HCT116 (cell line): ENCODE data around the gene RPL10L. TPM values are rescaled to one million over a fixed set of nuclear protein-coding genes. Genes with fewer than 3 reads are reported as not detected.

Experiments used
- ATAC-seq: fragments of 200-7000 bp; cut with Tn5 transposase; 2 replicates; pipeline ENCODE4 v1.9.1; 2020; ENCODE audit warnings: mild to moderate bottlenecking, moderate library complexity
- BruUV-seq: library from RNA; stranded (reverse); fragments of 400-500 nt; replicated peaks from 2 replicates; lab custom pipeline; 2021; lab: Mats Ljungman, UMichigan
- CTCF ChIA-PET: fragments of 300-600 bp; sonication (Branson Sonifier 250); formaldehyde crosslinking; loops from one replicate; lab custom pipeline; 2021; ENCODE audit warnings: antibody characterized with exemption; lab: Charles Lee
- POLR2A ChIA-PET: fragments of 300-600, 350-600 bp; sonication (Branson Sonifier 250); formaldehyde crosslinking; loops from one replicate; lab custom pipeline; 2021; ENCODE audit warnings: antibody characterized with exemption; lab: Charles Lee
- RAD21 ChIA-PET, 2 experiments: fragments of 300-600 bp; sonication (Branson Sonifier 250); formaldehyde crosslinking; loops; one replicate each; lab custom pipeline; 2023; ENCODE audit warnings: low total read pairs in 2 of 2; ENCODE audit not compliant: uncharacterized antibody in 2 of 2, unreplicated experiment in 2 of 2, low non-redundant PET in 1 of 2; lab: Charles Lee
- DNase-seq: peaks from one replicate; pipeline ENCODE4 v3.0.0-alpha.2; 2010; ENCODE audit warnings: low read depth, low spot score
- H2AFZ ChIP-seq: fragments of 200-600 bp; shearing (Covaris generic), sonication (generic); 2 replicates; pipeline ENCODE4 v1.6.1; 2017; ENCODE audit warnings: low read depth, mixed run types, mixed read lengths, antibody characterized with exemption, low read length; ENCODE audit not compliant: poor library complexity, severe bottlenecking
- H3K27ac ChIP-seq: 2 replicates; pipeline ENCODE4 v1.5.1; 2012; ENCODE audit warnings: low read depth, low read length
- H3K27me3 ChIP-seq: fragments of 200-600 bp; sonication (generic); 2 replicates; pipeline ENCODE4 v1.6.1; 2016; ENCODE audit warnings: mixed run types, low read length, mixed read lengths; ENCODE audit not compliant: insufficient read depth
- H3K36me3 ChIP-seq, 2 experiments: fragments of 200-500 bp in 1 of 2; fragments of 200-600 bp in 1 of 2; sonication (Bioruptor generic) in 1 of 2; sonication (generic) in 1 of 2; 2 replicates each; pipeline versions ENCODE4 v1.5.1 to v1.6.1; 2014 to 2016; ENCODE audit warnings: low read length in 2 of 2, inconsistent platforms in 1 of 2, mixed read lengths in 1 of 2, mixed run types in 1 of 2; ENCODE audit not compliant: insufficient read depth in 2 of 2, control insufficient read depth in 1 of 2
- H3K4me1 ChIP-seq, 2 experiments: fragments of 200-600 bp in 1 of 2; sonication (generic) in 1 of 2; 2 replicates each; pipeline versions ENCODE4 v1.5.1 to v1.6.1; 2012 to 2017; ENCODE audit warnings: low read length in 2 of 2, inconsistent platforms in 1 of 2, mild to moderate bottlenecking in 1 of 2, mixed read lengths in 1 of 2, mixed run types in 1 of 2, moderate library complexity in 1 of 2; ENCODE audit not compliant: insufficient read depth in 2 of 2, control insufficient read depth in 1 of 2
- H3K4me2 ChIP-seq: fragments of 200-600 bp; sonication (generic); 2 replicates; pipeline ENCODE4 v1.6.1; 2017; ENCODE audit warnings: mixed run types, low read length, mixed read lengths
- H3K4me3 ChIP-seq, 2 experiments: fragments of 200-600 bp in 1 of 2; sonication (generic) in 1 of 2; replicated peaks in 1 of 2; 2 replicates each; pipeline ENCODE4 v1.5.1; 2011 to 2016; ENCODE audit warnings: low read length in 2 of 2, control low read depth in 1 of 2, low read depth in 1 of 2, mild to moderate bottlenecking in 1 of 2, mixed read lengths in 1 of 2, mixed run types in 1 of 2
- H3K79me2 ChIP-seq: fragments of 200-600 bp; sonication (generic); 2 replicates; pipeline ENCODE4 v1.6.1; 2017; ENCODE audit warnings: mild to moderate bottlenecking, mixed run types, low read length, moderate library complexity, mixed read lengths; ENCODE audit not compliant: insufficient read depth
- H3K9ac ChIP-seq: fragments of 200-600 bp; sonication (generic); 2 replicates; pipeline ENCODE4 v1.6.1; 2016; ENCODE audit warnings: low read length, mixed read lengths
- H3K9me2 ChIP-seq: fragments of 200-600 bp; sonication (generic), shearing (Covaris generic); 2 replicates; pipeline ENCODE4 v1.6.1; 2017; ENCODE audit warnings: mixed run types, mild to moderate bottlenecking, moderate library complexity; ENCODE audit not compliant: insufficient read depth
- H3K9me3 ChIP-seq, 2 experiments: fragments of 200-500 bp in 1 of 2; fragments of 200-600 bp in 1 of 2; sonication (Bioruptor generic) in 1 of 2; sonication (generic) in 1 of 2; 2 replicates each; pipeline ENCODE4 v1.6.1; 2014 to 2017; ENCODE audit warnings: low read length in 2 of 2, mixed read lengths in 2 of 2, inconsistent platforms in 1 of 2, low read depth in 1 of 2, mild to moderate bottlenecking in 1 of 2, mixed run types in 1 of 2, moderate library complexity in 1 of 2; ENCODE audit not compliant: control insufficient read depth in 1 of 2, insufficient read depth in 1 of 2
- H4K20me1 ChIP-seq: fragments of 200-600 bp; sonication (generic), shearing (Covaris generic); 2 replicates; pipeline ENCODE4 v1.6.1; 2017; ENCODE audit warnings: mixed run types, mild to moderate bottlenecking, moderate library complexity; ENCODE audit not compliant: insufficient read depth
- CBX3 ChIP-seq: IDR thresholded peaks from 2 replicates; pipeline ENCODE4 v1.6.1; 2012; ENCODE audit warnings: low read depth
- CEBPB ChIP-seq: IDR thresholded peaks from 2 replicates; pipeline ENCODE4 v1.6.1; 2012; ENCODE audit warnings: low read depth
- CTCF ChIP-seq, 3 experiments: fragments of 200-600 bp in 1 of 3; sonication (generic) in 1 of 3; IDR thresholded peaks in 2 of 3; conservative IDR thresholded peaks in 1 of 3; 2 replicates each; pipeline ENCODE4 v1.5.1; 2012 to 2017; ENCODE audit warnings: low read depth in 2 of 3, low read length in 2 of 3, antibody characterized with exemption in 1 of 3, borderline replicate concordance in 1 of 3, control low read depth in 1 of 3, mild to moderate bottlenecking in 1 of 3, mixed read lengths in 1 of 3, mixed run types in 1 of 3, moderate library complexity in 1 of 3; ENCODE audit not compliant: insufficient read depth in 1 of 3
- EGR1 ChIP-seq: IDR thresholded peaks from 2 replicates; pipeline ENCODE4 v1.6.1; 2012; ENCODE audit warnings: low read depth
- EZH2 ChIP-seq: fragments of 200-600 bp; sonication (generic); IDR thresholded peaks from 2 replicates; pipeline ENCODE4 v1.6.1; 2017; ENCODE audit warnings: antibody characterized with exemption, mixed run types
- EZH2phosphoT487 ChIP-seq: fragments of 200-600 bp; IDR thresholded peaks from 2 replicates; pipeline ENCODE4 v1.6.1; 2018; ENCODE audit warnings: antibody characterized with exemption, borderline replicate concordance
- FOSL1 ChIP-seq: IDR thresholded peaks from 2 replicates; pipeline ENCODE4 v1.6.1; 2012; ENCODE audit warnings: low read depth
- JUND ChIP-seq: IDR thresholded peaks from 2 replicates; pipeline ENCODE4 v1.6.1; 2012
- POLR2A ChIP-seq: IDR thresholded peaks from 2 replicates; pipeline ENCODE4 v1.7.0; 2011; ENCODE audit warnings: borderline replicate concordance; ENCODE audit not compliant: insufficient read depth, insufficient read length; ENCODE audit errors: extremely low read depth
- POLR2AphosphoS5 ChIP-seq: IDR thresholded peaks from 2 replicates; pipeline ENCODE4 v1.6.1; 2011; ENCODE audit warnings: mild to moderate bottlenecking, low read depth, low read length, moderate library complexity
- RAD21 ChIP-seq: IDR thresholded peaks from 2 replicates; pipeline ENCODE4 v1.6.1; 2012; ENCODE audit warnings: low read depth, mild to moderate bottlenecking
- REST ChIP-seq: IDR thresholded peaks from 2 replicates; pipeline ENCODE4 v1.6.1; 2012; ENCODE audit warnings: low read depth
- SIN3A ChIP-seq: IDR thresholded peaks from 2 replicates; pipeline ENCODE4 v1.6.1; 2012; ENCODE audit warnings: low read depth
- SRF ChIP-seq: IDR thresholded peaks from 2 replicates; pipeline ENCODE4 v1.6.1; 2012; ENCODE audit warnings: low read depth
- TCF7L2 ChIP-seq: IDR thresholded peaks from 2 replicates; pipeline ENCODE4 v1.7.0; 2011; ENCODE audit warnings: borderline replicate concordance, inconsistent platforms; ENCODE audit not compliant: insufficient read depth, insufficient read length; ENCODE audit errors: extremely low read depth
- ZFX ChIP-seq: fragments of 450-650 bp; IDR thresholded peaks from 2 replicates; pipeline ENCODE4 v1.6.1; 2017
- intact Hi-C: fragments of 100-400 bp; cut with micrococcal nuclease; formaldehyde crosslinking; loops from 2 replicates; pipeline ENCODE4 v1.10.0; 2022
- total RNA-seq: library from RNA; stranded (reverse); gene quantifications from one replicate; pipeline ENCODE4 v1.2.1, GENCODE V29; 2021; ENCODE audit not compliant: unreplicated experiment
- TF ChIP-seq, protein P1 (sequence below): IDR thresholded peaks from 2 replicates; pipeline ENCODE4 v1.6.1; 2011; ENCODE audit warnings: mild to moderate bottlenecking, low read length, moderate library complexity; ENCODE audit not compliant: insufficient replicate concordance; ENCODE audit errors: extremely low read depth

RPL10L gene
- total RNA-seq, 1 experiment from 2014 or later = not detected

DNA sequence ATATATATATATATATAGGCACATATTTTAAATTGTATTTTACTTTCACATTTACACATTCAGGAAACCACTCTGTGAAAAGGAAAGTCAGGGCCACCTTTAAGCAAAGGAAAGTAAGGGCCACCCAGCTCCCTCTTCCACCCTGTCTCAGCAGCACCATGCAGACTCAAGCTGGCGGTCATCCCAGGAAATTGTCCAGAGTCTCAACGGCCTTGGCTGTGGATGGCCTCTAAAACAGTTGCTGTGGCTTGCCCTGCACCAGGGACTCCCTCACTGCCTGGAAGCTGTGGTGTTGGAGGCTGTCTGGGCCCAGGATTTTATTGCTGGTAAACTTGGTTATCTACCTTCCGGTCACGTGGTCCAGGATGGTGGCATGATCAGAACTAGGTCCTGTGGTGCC is 11.8 kb upstream of the RPL10L start:
- H3K36me3 ChIP-seq = no peaks in the 10 kb centered on the region
- no peak overlapping the region for H2AFZ ChIP-seq
- no peaks in the 10 kb centered on the region for H3K27me3 ChIP-seq
- RAD21 ChIA-PET = no interaction called here
- no peaks in the 10 kb centered on the region for H3K79me2 ChIP-seq
- H3K27ac ChIP-seq = no peak overlapping the region
- POLR2A ChIA-PET = no interaction called here
- DNase-seq (no peak), ATAC-seq (no peak)
- H3K9me2 ChIP-seq = no peaks in the 10 kb centered on the region
- no peak overlapping the region for H3K4me2 ChIP-seq
- TF ChIP-seq EZH2 = no peak
- TF ChIP-seq EGR1 = no peak
- TF ChIP-seq RAD21 = no peak
- TF ChIP-seq EZH2phosphoT487 = no peak
- TF ChIP-seq, protein P1, sequence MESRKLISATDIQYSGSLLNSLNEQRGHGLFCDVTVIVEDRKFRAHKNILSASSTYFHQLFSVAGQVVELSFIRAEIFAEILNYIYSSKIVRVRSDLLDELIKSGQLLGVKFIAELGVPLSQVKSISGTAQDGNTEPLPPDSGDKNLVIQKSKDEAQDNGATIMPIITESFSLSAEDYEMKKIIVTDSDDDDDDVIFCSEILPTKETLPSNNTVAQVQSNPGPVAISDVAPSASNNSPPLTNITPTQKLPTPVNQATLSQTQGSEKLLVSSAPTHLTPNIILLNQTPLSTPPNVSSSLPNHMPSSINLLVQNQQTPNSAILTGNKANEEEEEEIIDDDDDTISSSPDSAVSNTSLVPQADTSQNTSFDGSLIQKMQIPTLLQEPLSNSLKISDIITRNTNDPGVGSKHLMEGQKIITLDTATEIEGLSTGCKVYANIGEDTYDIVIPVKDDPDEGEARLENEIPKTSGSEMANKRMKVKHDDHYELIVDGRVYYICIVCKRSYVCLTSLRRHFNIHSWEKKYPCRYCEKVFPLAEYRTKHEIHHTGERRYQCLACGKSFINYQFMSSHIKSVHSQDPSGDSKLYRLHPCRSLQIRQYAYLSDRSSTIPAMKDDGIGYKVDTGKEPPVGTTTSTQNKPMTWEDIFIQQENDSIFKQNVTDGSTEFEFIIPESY = no peak
- TF ChIP-seq POLR2A = no peak
- TF ChIP-seq REST = no peak
- TF ChIP-seq ZFX = no peak
- TF ChIP-seq CEBPB = no peak
- TF ChIP-seq JUND = no peak
- no peak for TF ChIP-seq FOSL1
- TF ChIP-seq CTCF (IDR thresholded peaks at IDR 0.05 in 2 of 3, conservative IDR thresholded peaks at IDR 0.05 in 1 of 3; ENCODE audit: borderline replicate concordance in 1 of 3, insufficient read depth in 1 of 3, low read depth in 2 of 3, low read length in 2 of 3) = no peak
- no peak for TF ChIP-seq TCF7L2
- TF ChIP-seq SRF = no peak
- no peak for TF ChIP-seq CBX3
- no peak for TF ChIP-seq POLR2AphosphoS5
- TF ChIP-seq SIN3A = no peak
- CTCF ChIA-PET = no interaction called here
- no peaks in the 10 kb centered on the region for H4K20me1 ChIP-seq
- H3K4me1 ChIP-seq = no peaks in the 10 kb centered on the region
- no peak overlapping the region for H3K4me3 ChIP-seq
- peaks cover 0 to 4% of the 10 kb centered on the region in 2 experiments; a peak in 1 of 4 replicates for H3K9me3 ChIP-seq
- BruUV-seq = no TSS peak
- H3K9ac ChIP-seq = no peak overlapping the region
- intact Hi-C loops = no loop called here
